Motor neuron (in vitro differentiated cells): ENCODE data around the gene ST6GALNAC3. TPM values are rescaled to one million over a fixed set of nuclear protein-coding genes. Genes with fewer than 3 reads are reported as not detected.
"Not testable (repeated sequence)": the region's sequence is repeated elsewhere in the genome, so short reads cannot be mapped to it uniquely, and the experiment has no call there.

Source experiments
- ATAC-seq, 8 experiments: fragments of 200-7000 bp; cut with Tn5 transposase; replicated peaks in 6 of 8; 2 replicates each; pipeline ENCODE4 v1.8.0; 2021; ENCODE audit warnings: mild to moderate bottlenecking in 8 of 8, moderate library complexity in 8 of 8
- H3K27ac ChIP-seq, 2 donors: fragments of 250-450 bp; sonication (Bioruptor Pico); 2 replicates each; pipeline ENCODE4 v1.9.0; 2021; ENCODE audit warnings: antibody characterized with exemption in 2 of 2, mild to moderate bottlenecking in 2 of 2, moderate library complexity in 1 of 2
- H3K4me1 ChIP-seq, 2 donors: fragments of 250-450 bp; sonication (Bioruptor Pico); replicated peaks in 1 of 2; 2 replicates each; pipeline ENCODE4 v1.6.1; 2021; ENCODE audit warnings: antibody characterized with exemption in 2 of 2, mild to moderate bottlenecking in 2 of 2, moderate library complexity in 1 of 2
- H3K4me3 ChIP-seq, 5 donors: fragments of 250-450 bp; sonication (Bioruptor Pico); 2 replicates each; pipeline ENCODE4 v1.9.0; 2021; ENCODE audit warnings: antibody characterized with exemption in 5 of 5, mild to moderate bottlenecking in 5 of 5, moderate library complexity in 4 of 5
- WGBS, 10 experiments: fragments of 450-650 bp; shearing (Covaris generic); methylation state at CpG; one replicate each; pipeline ENCODE4 v1.0.0; 2022; 5-methylcytosine and 5-hydroxymethylcytosine counted together
- in situ Hi-C, 9 experiments: fragments of 400-800 bp; cut with MboI; loops; one replicate each; pipeline ENCODE4 v1.15.0; 2021; ENCODE audit warnings: low sequenced_read_pairs in 9 of 9, low pct_unique_long_range_greater_than_20kb in 2 of 9; ENCODE audit not compliant: unreplicated experiment in 9 of 9
- total RNA-seq, 8 experiments: library from RNA; unstranded; fragments of 300-600 nt; gene quantifications; 2 replicates each; pipeline versions ENCODE4 v1.2.3 to v1.2.4, GENCODE V29; 2022

Gene ST6GALNAC3
- total RNA-seq, 8 experiments from 2014 or later = 0.31 to 39.5 (median 3.9) TPM; not detected in 1

- no peak for ATAC-seq
- Histone ChIP-seq H3K4me1 (peaks cover 4 to 44% of the 10 kb centered on the region in 2 donors), H3K4me3 (no peak overlapping the region), H3K27ac (no peak overlapping the region)
- in situ Hi-C loops = loop anchor here in 4 of 9 experiments (25.0 kb wide), 4 partner anchors 174 to 801 kb away; partner anchors contain the start of gene ST6GALNAC5 (in 4 of the 4)
Measured at GRCh38 chr1:76335882-76336281, 261.3 kb downstream of the ST6GALNAC3 start.

- H3K4me3 ChIP-seq = no peak overlapping the region
- peak; percentile 33 to 85 (median 49) for ATAC-seq
- peaks cover 4 to 44% of the 10 kb centered on the region in 2 donors for H3K4me1 ChIP-seq
- 0 to 83% (median 80%) methylated on average over 1 to 8 of the region's 8 CpGs; no CpG with 5 or more reads in 5 of the 10 experiments for WGBS, 10 experiments
- peak overlapping the region in 1 of 2 donors; percentile 62 for H3K27ac ChIP-seq
- in situ Hi-C loops = loop anchor here in 4 of 9 experiments (25.0 kb wide), 4 partner anchors 175 to 800 kb away; partner anchors contain the start of gene ST6GALNAC5 (in 4 of the 4)
Measured at GRCh38 chr1:76336931-76337371, 262.4 kb downstream of the ST6GALNAC3 start.

GRCh38 chr1:76337542-76338219 lies 263.1 kb downstream of the ST6GALNAC3 start:
- 11 to 93% (median 73%) methylated on average over 2 to 7 of the region's 7 CpGs; no CpG with 5 or more reads in 2 of the 10 experiments for WGBS, 10 experiments
- Histone ChIP-seq H3K4me3 (no peak overlapping the region), H3K4me1 (peaks cover 4 to 44% of the 10 kb centered on the region in 2 donors), H3K27ac (peak overlapping the region in 1 of 2 donors; percentile 62)
- ATAC-seq = peak; percentile 27 to 91 (median 76)
- in situ Hi-C loops = loop anchor here in 4 of 9 experiments (25.0 kb wide), 4 partner anchors 175 to 800 kb away; partner anchors contain the start of gene ST6GALNAC5 (in 4 of the 4)

GRCh38 chr1:76340056-76340455 lies 265.5 kb downstream of the ST6GALNAC3 start:
- in situ Hi-C loops = loop anchor here in 4 of 9 experiments (25.0 kb wide), 4 partner anchors 178 to 797 kb away; partner anchors contain the start of gene ST6GALNAC5 (in 4 of the 4)
- H3K27ac ChIP-seq = no peak overlapping the region
- H3K4me1 ChIP-seq = peaks cover 4 to 44% of the 10 kb centered on the region in 2 donors
- no peak for ATAC-seq
- WGBS, 10 experiments = 37 to 100% (median 88%) methylated on average over 1 to 2 of the region's 2 CpGs; no CpG with 5 or more reads in 3 of the 10 experiments
- H3K4me3 ChIP-seq = no peak overlapping the region

- not testable (repeated sequence) for H3K4me3 ChIP-seq, ATAC-seq, H3K27ac ChIP-seq
- in situ Hi-C loops = loop anchor here in 4 of 9 experiments (25.0 kb wide), 4 partner anchors 180 to 795 kb away; partner anchors contain the start of gene ST6GALNAC5 (in 4 of the 4)
- WGBS, 10 experiments = 62 to 100% (median 93%) methylated on average over 1 to 3 of the region's 3 CpGs; no CpG with 5 or more reads in 3 of the 10 experiments
- peaks cover 0 to 28% of the 10 kb centered on the region in 2 donors for H3K4me1 ChIP-seq
Measured at GRCh38 chr1:76341816-76342215, 267.3 kb downstream of the ST6GALNAC3 start.

GRCh38 chr1:76343356-76343755 lies 268.8 kb downstream of the ST6GALNAC3 start:
- Histone ChIP-seq H3K4me3 (no peak overlapping the region), H3K4me1 (peaks cover 0 to 12% of the 10 kb centered on the region in 2 donors), H3K27ac (no peak overlapping the region)
- 69 to 100% (median 97%) methylated on average over 3 to 4 of the region's 4 CpGs for WGBS, 10 experiments
- no peak for ATAC-seq
- in situ Hi-C loops = loop anchor here in 4 of 9 experiments (25.0 kb wide), 4 partner anchors 181 to 794 kb away; partner anchors contain the start of gene ST6GALNAC5 (in 4 of the 4)

- in situ Hi-C loops = no loop called here
- 13 to 100% (median 81%) methylated on average over 1 to 3 of the region's 3 CpGs; no CpG with 5 or more reads in 1 of the 10 experiments for WGBS, 10 experiments
- H3K27ac ChIP-seq = no peak overlapping the region
- no peak overlapping the region for H3K4me3 ChIP-seq
- ATAC-seq = no peak
- no peaks in the 10 kb centered on the region for H3K4me1 ChIP-seq
Measured at GRCh38 chr1:76351655-76352054, 277.1 kb downstream of the ST6GALNAC3 start.

GRCh38 chr1:76352741-76353435 lies 278.3 kb downstream of the ST6GALNAC3 start:
- in situ Hi-C loops = no loop called here
- 17 to 100% (median 85%) methylated on average over 1 to 5 of the region's 5 CpGs; no CpG with 5 or more reads in 1 of the 10 experiments for WGBS, 10 experiments
- no peak overlapping the region for H3K4me3 ChIP-seq

GRCh38 chr1:76354236-76354635 lies 279.7 kb downstream of the ST6GALNAC3 start:
- no peaks in the 10 kb centered on the region for H3K4me1 ChIP-seq
- in situ Hi-C loops = no loop called here
- 67 to 100% (median 90%) methylated on average over 1 to 3 of the region's 3 CpGs; no CpG with 5 or more reads in 1 of the 10 experiments for WGBS, 10 experiments
- H3K27ac ChIP-seq = no peak overlapping the region
- H3K4me3 ChIP-seq = no peak overlapping the region
- no peak for ATAC-seq

More at GRCh38 chr1:76352741-76353435, 278.3 kb downstream of the ST6GALNAC3 start:
- no peak overlapping the region for H3K27ac ChIP-seq
- no peak for ATAC-seq
- no peaks in the 10 kb centered on the region for H3K4me1 ChIP-seq

- Histone ChIP-seq H3K4me3 (no peak overlapping the region), H3K4me1 (no peaks in the 10 kb centered on the region), H3K27ac (no peak overlapping the region)
- no peak for ATAC-seq
- 0 to 80% (median 73%) methylated on average over 1 of the region's 1 CpG; no CpG with 5 or more reads in 2 of the 10 experiments for WGBS, 10 experiments
- in situ Hi-C loops = no loop called here
Measured at GRCh38 chr1:76366726-76367125, 292.2 kb downstream of the ST6GALNAC3 start.

- H3K4me1 ChIP-seq = no peaks in the 10 kb centered on the region
- no peak overlapping the region for H3K27ac ChIP-seq
- WGBS, 10 experiments = 0 to 100% (median 80%) methylated on average over 1 to 3 of the region's 3 CpGs; no CpG with 5 or more reads in 1 of the 10 experiments
- ATAC-seq = no peak
- in situ Hi-C loops = no loop called here
- no peak overlapping the region for H3K4me3 ChIP-seq
Measured at GRCh38 chr1:76371941-76372340, 297.4 kb downstream of the ST6GALNAC3 start.

GRCh38 chr1:76374086-76374485 lies 299.5 kb downstream of the ST6GALNAC3 start:
- no peak for ATAC-seq
- no peak overlapping the region for H3K27ac ChIP-seq
- no peaks in the 10 kb centered on the region for H3K4me1 ChIP-seq
- 52 to 96% (median 85%) methylated on average over 2 to 5 of the region's 5 CpGs for WGBS, 10 experiments
- H3K4me3 ChIP-seq = no peak overlapping the region
- in situ Hi-C loops = no loop called here

GRCh38 chr1:76377247-76377646 lies 302.7 kb downstream of the ST6GALNAC3 start:
- in situ Hi-C loops = no loop called here
- H3K4me1 ChIP-seq = no peaks in the 10 kb centered on the region
- ATAC-seq = no peak

More at GRCh38 chr1:76377247-76377646, 302.7 kb downstream of the ST6GALNAC3 start:
- H3K4me3 ChIP-seq = no peak overlapping the region
- no peak overlapping the region for H3K27ac ChIP-seq
